OCI-LY7 (cell line): ENCODE measurements around the gene OSGIN1. TPM values are rescaled to one million over a fixed set of nuclear protein-coding genes. Genes with fewer than 3 reads are reported as not detected.

Source experiments
- BruUV-seq: library from RNA; stranded (reverse); fragments of 400-500 nt; replicated peaks from 2 replicates; lab custom pipeline; 2021; lab: Mats Ljungman, UMichigan
- CTCF ChIA-PET: fragments of 300-600 bp; sonication (Branson Sonifier 250); formaldehyde crosslinking; loops from one replicate; lab custom pipeline; 2022; ENCODE audit warnings: antibody characterized with exemption; ENCODE audit not compliant: unreplicated experiment; lab: Charles Lee
- POLR2A ChIA-PET: fragments of 300-600 bp; sonication (Branson Sonifier 250); formaldehyde crosslinking; loops from one replicate; lab custom pipeline; 2022; ENCODE audit warnings: antibody characterized with exemption; lab: Charles Lee
- DNase-seq: peaks from one replicate; pipeline ENCODE4 v3.0.0-alpha.2; 2015; ENCODE audit warnings: low spot score
- H2AFZ ChIP-seq: fragments of 200-600 bp; sonication (generic), shearing (Covaris generic); 2 replicates; pipeline ENCODE4 v1.6.1; 2014; ENCODE audit warnings: mild to moderate bottlenecking, antibody characterized with exemption, low read length, moderate library complexity
- H3K27ac ChIP-seq: fragments of 200-600 bp; sonication (generic); 2 replicates; pipeline ENCODE4 v1.5.1; 2014; ENCODE audit warnings: mixed run types, low read depth, mild to moderate bottlenecking, moderate library complexity, low read length, inconsistent platforms; ENCODE audit not compliant: poor library complexity, severe bottlenecking
- H3K36me3 ChIP-seq: fragments of 200-600 bp; sonication (generic); 2 replicates; pipeline ENCODE4 v1.6.1; 2014; ENCODE audit warnings: mild to moderate bottlenecking, antibody characterized with exemption, low read length, moderate library complexity, mixed read lengths; ENCODE audit not compliant: insufficient read depth
- H3K4me1 ChIP-seq: fragments of 200-600 bp; sonication (generic); 2 replicates; pipeline ENCODE4 v1.5.1; 2014; ENCODE audit warnings: mild to moderate bottlenecking, low read length; ENCODE audit not compliant: insufficient read depth, poor library complexity, severe bottlenecking
- H3K4me2 ChIP-seq: fragments of 200-600 bp; sonication (generic); 2 replicates; pipeline ENCODE4 v1.6.1; 2014; ENCODE audit warnings: mild to moderate bottlenecking, low read length
- H3K4me3 ChIP-seq: fragments of 200-600 bp; sonication (generic); 2 replicates; pipeline ENCODE4 v1.5.1; 2014; ENCODE audit warnings: mild to moderate bottlenecking, low read depth, low read length; ENCODE audit not compliant: poor library complexity, severe bottlenecking
- H3K79me2 ChIP-seq: fragments of 200-600 bp; sonication (generic); 2 replicates; pipeline ENCODE4 v1.6.1; 2016; ENCODE audit warnings: low read depth, mild to moderate bottlenecking, low read length, moderate library complexity, mixed read lengths; ENCODE audit not compliant: insufficient read depth
- H3K9me2 ChIP-seq: fragments of 200-600 bp; sonication (generic); 2 replicates; pipeline ENCODE4 v1.6.1; 2016; ENCODE audit warnings: mild to moderate bottlenecking, low read length, mixed read lengths; ENCODE audit not compliant: insufficient read depth
- H3K9me3 ChIP-seq: fragments of 200-600 bp; sonication (generic); 2 replicates; pipeline ENCODE4 v1.6.1; 2014; ENCODE audit warnings: mild to moderate bottlenecking, mixed run types, low read length, mixed read lengths
- H4K20me1 ChIP-seq: fragments of 200-600 bp; sonication (generic); 2 replicates; pipeline ENCODE4 v1.6.1; 2014; ENCODE audit warnings: mild to moderate bottlenecking, antibody characterized with exemption, low read length, moderate library complexity, mixed read lengths; ENCODE audit not compliant: insufficient read depth
- CTCF ChIP-seq: fragments of 200-600 bp; sonication (generic); conservative IDR thresholded peaks from 2 replicates; pipeline ENCODE4 v1.5.1; 2014; ENCODE audit warnings: mild to moderate bottlenecking, antibody characterized with exemption, low read length, moderate library complexity, mixed read lengths
- EZH2phosphoT487 ChIP-seq: fragments of 200-600 bp; sonication (generic); IDR thresholded peaks from 2 replicates; pipeline ENCODE4 v1.6.1; 2018; ENCODE audit warnings: low read depth, borderline replicate concordance, mild to moderate bottlenecking, mixed run types, antibody characterized with exemption, low read length, moderate library complexity, mixed read lengths
- intact Hi-C: fragments of 100-400 bp; cut with micrococcal nuclease; formaldehyde crosslinking; loops from one replicate; pipeline ENCODE4 v1.10.0; 2022; ENCODE audit not compliant: unreplicated experiment
- total RNA-seq, 2 experiments: library from RNA; depleted of rRNA in 1 of 2; stranded (reverse); fragments of >200 nt in 1 of 2; shearing (Covaris generic) in 1 of 2; gene quantifications; 2 replicates each; pipeline ENCODE4 v1.2.3, GENCODE V29; 2014 to 2022

The OSGIN1 gene
- total RNA-seq, 2 experiments from 2014 or later, result 0.28 to 1.0 TPM

- Histone ChIP-seq H3K36me3 (peaks cover 12% of the 10 kb centered on the region; the same call in 1 of the 2 replicates), H3K4me2 (no peak overlapping the region), H3K79me2 (no peaks in the 10 kb centered on the region), H2AFZ (no peak overlapping the region), H3K4me1 (no peaks in the 10 kb centered on the region), H3K9me3 (no peaks in the 10 kb centered on the region), H3K9me2 (no peaks in the 10 kb centered on the region), H4K20me1 (no peaks in the 10 kb centered on the region), H3K4me3 (no peak overlapping the region), H3K27ac (no peak overlapping the region)
- no TSS peak for BruUV-seq
- no peak for TF ChIP-seq EZH2phosphoT487
- no peak for TF ChIP-seq CTCF
- POLR2A ChIA-PET, result no interaction called here
- no peak for DNase-seq
- intact Hi-C loops, result no loop called here
- CTCF ChIA-PET, result no interaction called here
Observed at GRCh38 chr16:83906683-83907082, 46.4 kb upstream of the OSGIN1 start.

- H3K9me2 ChIP-seq, result no peaks in the 10 kb centered on the region
- intact Hi-C loops, result no loop called here
- TF ChIP-seq EZH2phosphoT487 (no peak), CTCF (no peak)
- ChIA-PET CTCF (no interaction called here), POLR2A (no interaction called here)
- peaks cover 14% of the 10 kb centered on the region for H3K36me3 ChIP-seq
- no peaks in the 10 kb centered on the region for H3K4me1 ChIP-seq
- BruUV-seq, result no TSS peak
- H4K20me1 ChIP-seq, result no peaks in the 10 kb centered on the region
- no peak overlapping the region for H3K4me3 ChIP-seq
- no peak overlapping the region for H3K4me2 ChIP-seq
- no peak overlapping the region for H3K27ac ChIP-seq
- no peak overlapping the region for H2AFZ ChIP-seq
- DNase-seq, result no peak
- no peaks in the 10 kb centered on the region for H3K9me3 ChIP-seq
- H3K79me2 ChIP-seq, result no peaks in the 10 kb centered on the region
Observed at GRCh38 chr16:83907111-83907510, 45.9 kb upstream of the OSGIN1 start.

- POLR2A ChIA-PET, result no interaction called here
- H4K20me1 ChIP-seq, result no peaks in the 10 kb centered on the region
- H3K36me3 ChIP-seq, result peaks cover 20% of the 10 kb centered on the region
- H3K4me3 ChIP-seq, result no peak overlapping the region
- TF ChIP-seq CTCF (no peak), EZH2phosphoT487 (no peak)
- H3K79me2 ChIP-seq, result no peaks in the 10 kb centered on the region
- BruUV-seq, result no TSS peak
- H3K9me3 ChIP-seq, result no peaks in the 10 kb centered on the region
- H3K4me2 ChIP-seq, result no peak overlapping the region
- H3K4me1 ChIP-seq, result no peaks in the 10 kb centered on the region
- H3K9me2 ChIP-seq, result no peaks in the 10 kb centered on the region
- H2AFZ ChIP-seq, result no peak overlapping the region
- DNase-seq, result no peak
- no peak overlapping the region for H3K27ac ChIP-seq
- intact Hi-C loops, result no loop called here
- CTCF ChIA-PET, result no interaction called here
Observed at GRCh38 chr16:83907631-83908250, 45.3 kb upstream of the OSGIN1 start.
